DND-41 (cell line): ENCODE data around the gene CCND1.

ENCODE experiments used
- ATAC-seq: fragments of 200-7000 bp; cut with Tn5 transposase; 3 replicates; pipeline ENCODE4 v1.9.1; 2021; ENCODE audit warnings: low read depth; ENCODE audit not compliant: insufficient read depth
- DNase-seq: peaks from one replicate; pipeline ENCODE4 v3.0.0-alpha.2; 2020
- H2AFZ ChIP-seq: 2 replicates; pipeline ENCODE4 v1.6.0; 2012; ENCODE audit warnings: low read depth, low read length
- H3K27ac ChIP-seq: 2 replicates; pipeline ENCODE4 v1.5.1; 2012; ENCODE audit warnings: low read length, inconsistent platforms
- H3K27me3 ChIP-seq: fragments of 200-600 bp; sonication (generic); 2 replicates; pipeline ENCODE4 v1.6.0; 2012; ENCODE audit warnings: low read length, mild to moderate bottlenecking, inconsistent platforms; ENCODE audit not compliant: insufficient read depth, poor library complexity
- H3K36me3 ChIP-seq: 2 replicates; pipeline ENCODE4 v1.5.1; 2012; ENCODE audit warnings: low read length, inconsistent platforms; ENCODE audit not compliant: insufficient read depth
- H3K4me1 ChIP-seq: 2 replicates; pipeline ENCODE4 v1.5.1; 2012; ENCODE audit warnings: mild to moderate bottlenecking, low read length; ENCODE audit not compliant: insufficient read depth
- H3K4me2 ChIP-seq: 2 replicates; pipeline ENCODE4 v1.6.0; 2012; ENCODE audit warnings: mild to moderate bottlenecking, moderate library complexity, low read length, inconsistent platforms; ENCODE audit not compliant: insufficient read depth
- H3K4me3 ChIP-seq, 2 experiments: fragments of 200-600 bp in 1 of 2; shearing (Covaris generic) in 1 of 2; 2 replicates each; pipeline ENCODE4 v1.5.1; 2012 to 2016; ENCODE audit warnings: inconsistent platforms in 2 of 2, low read length in 2 of 2, mild to moderate bottlenecking in 2 of 2, low read depth in 1 of 2, moderate library complexity in 1 of 2
- H3K79me2 ChIP-seq: 2 replicates; pipeline ENCODE4 v1.6.0; 2012; ENCODE audit warnings: low read length, inconsistent platforms; ENCODE audit not compliant: insufficient read depth
- H3K9ac ChIP-seq: 2 replicates; pipeline ENCODE4 v1.6.0; 2012; ENCODE audit warnings: low read depth, mild to moderate bottlenecking, inconsistent platforms, low read length, moderate library complexity
- H3K9me3 ChIP-seq: 2 replicates; pipeline ENCODE4 v1.5.1; 2012; ENCODE audit warnings: low read length, moderate library complexity, mild to moderate bottlenecking, inconsistent platforms; ENCODE audit not compliant: insufficient read depth, severe bottlenecking
- H4K20me1 ChIP-seq: 2 replicates; pipeline ENCODE4 v1.6.0; 2012; ENCODE audit warnings: low read length; ENCODE audit not compliant: insufficient read depth
- CTCF ChIP-seq: IDR thresholded peaks from 2 replicates; pipeline ENCODE4 v1.5.1; 2012; ENCODE audit warnings: borderline replicate concordance, low read length, moderate library complexity, mild to moderate bottlenecking; ENCODE audit not compliant: poor library complexity, severe bottlenecking; ENCODE audit errors: extremely low read depth
- EZH2 ChIP-seq: IDR thresholded peaks from 3 replicates; pipeline ENCODE4 v1.6.1; 2012; ENCODE audit warnings: borderline replicate concordance, low read depth, mild to moderate bottlenecking, moderate library complexity, low read length, inconsistent platforms; ENCODE audit not compliant: severe bottlenecking

CCND1 gene

GRCh38 chr11:69680688-69681087, 39.7 kb downstream of the CCND1 start:
- H3K4me1 ChIP-seq, result peaks cover 5% of the 10 kb centered on the region; the same call in 1 of the 2 replicates
- no peak overlapping the region for H3K9ac ChIP-seq
- no peaks in the 10 kb centered on the region for H3K79me2 ChIP-seq
- no peak for TF ChIP-seq CTCF
- no peak for TF ChIP-seq EZH2
- H3K27me3 ChIP-seq, result peaks cover 3% of the 10 kb centered on the region
- no peaks in the 10 kb centered on the region for H3K9me3 ChIP-seq
- no peaks in the 10 kb centered on the region for H4K20me1 ChIP-seq
- no peak overlapping the region for H2AFZ ChIP-seq
- no peak overlapping the region for H3K4me3 ChIP-seq
- H3K27ac ChIP-seq, result no peak overlapping the region
- no peaks in the 10 kb centered on the region for H3K36me3 ChIP-seq
- ATAC-seq, result no peak
- DNase-seq, result no peak
- H3K4me2 ChIP-seq, result no peak overlapping the region

GRCh38 chr11:69682221-69682620, 41.3 kb downstream of the CCND1 start:
- Histone ChIP-seq H3K79me2 (no peaks in the 10 kb centered on the region), H3K36me3 (no peaks in the 10 kb centered on the region), H3K4me3 (no peak overlapping the region), H2AFZ (no peak overlapping the region), H3K9me3 (no peaks in the 10 kb centered on the region), H3K27ac (no peak overlapping the region), H3K27me3 (peaks cover 8% of the 10 kb centered on the region), H4K20me1 (no peaks in the 10 kb centered on the region), H3K9ac (no peak overlapping the region), H3K4me2 (no peak overlapping the region), H3K4me1 (peaks cover 8% of the 10 kb centered on the region)
- TF ChIP-seq EZH2 (no peak), CTCF (no peak)
- no peak for DNase-seq
- no peak for ATAC-seq

GRCh38 chr11:69682681-69683326, 41.8 kb downstream of the CCND1 start:
- Histone ChIP-seq H2AFZ (no peak overlapping the region), H3K27me3 (peaks cover 10% of the 10 kb centered on the region), H3K9me3 (no peaks in the 10 kb centered on the region), H3K79me2 (no peaks in the 10 kb centered on the region), H3K4me2 (no peak overlapping the region), H3K27ac (no peak overlapping the region), H3K9ac (no peak overlapping the region), H3K36me3 (no peaks in the 10 kb centered on the region), H4K20me1 (no peaks in the 10 kb centered on the region), H3K4me3 (no peak overlapping the region), H3K4me1 (peaks cover 8% of the 10 kb centered on the region)
- ATAC-seq (no peak), DNase-seq (no peak)
- no peak for TF ChIP-seq CTCF
- TF ChIP-seq EZH2, result no peak
